Panc1 (cell line): Measurements from ENCODE around the gene EPB41L5. TPM values are rescaled to one million over a fixed set of nuclear protein-coding genes. Genes with fewer than 3 reads are reported as not detected.

Experiments
- ATAC-seq: fragments of 200-7000 bp; cut with Tn5 transposase; 2 replicates; pipeline ENCODE4 v1.9.1; 2020; ENCODE audit warnings: mild to moderate bottlenecking, moderate library complexity
- BruUV-seq: library from RNA; stranded (reverse); fragments of 400-500 nt; replicated peaks from 2 replicates; lab custom pipeline; 2021; lab: Mats Ljungman, UMichigan
- CTCF ChIA-PET: fragments of 300-600 bp; sonication (Branson Sonifier 250); formaldehyde crosslinking; loops from one replicate; lab custom pipeline; 2022; ENCODE audit warnings: antibody characterized with exemption; lab: Charles Lee
- POLR2A ChIA-PET: fragments of 300-600 bp; sonication (Branson Sonifier 250); formaldehyde crosslinking; loops from one replicate; lab custom pipeline; 2022; ENCODE audit warnings: antibody characterized with exemption; lab: Charles Lee
- DNase-seq: peaks from one replicate; pipeline ENCODE4 v3.0.0-alpha.2; 2010; ENCODE audit warnings: low read depth, low spot score
- H3K27ac ChIP-seq: 2 replicates; pipeline ENCODE4 v1.5.1; 2011; ENCODE audit warnings: mild to moderate bottlenecking, low read length, inconsistent platforms
- H3K27me3 ChIP-seq: fragments of 200-500 bp; sonication (Bioruptor generic); 2 replicates; pipeline ENCODE4 v1.6.0; 2014; ENCODE audit warnings: low read length, inconsistent platforms; ENCODE audit not compliant: control insufficient read depth, insufficient read depth
- H3K36me3 ChIP-seq: fragments of 200-500 bp; sonication (Bioruptor generic); 2 replicates; pipeline ENCODE4 v1.5.1; 2014; ENCODE audit warnings: inconsistent platforms, mild to moderate bottlenecking, low read length, moderate library complexity; ENCODE audit not compliant: control insufficient read depth, insufficient read depth
- H3K4me1 ChIP-seq: 2 replicates; pipeline ENCODE4 v1.5.1; 2011; ENCODE audit warnings: inconsistent platforms, mild to moderate bottlenecking, low read length, moderate library complexity; ENCODE audit not compliant: control insufficient read depth, insufficient read depth
- H3K4me3 ChIP-seq, 2 experiments: 2 replicates each; pipeline ENCODE4 v1.5.1; 2011 to 2012; ENCODE audit warnings: low read depth in 2 of 2, low read length in 2 of 2, mild to moderate bottlenecking in 2 of 2, inconsistent platforms in 1 of 2, moderate library complexity in 1 of 2
- H3K9me3 ChIP-seq: fragments of 200-500 bp; sonication (Bioruptor generic); 2 replicates; pipeline ENCODE4 v1.5.1; 2014; ENCODE audit warnings: low read depth, mild to moderate bottlenecking, inconsistent platforms, low read length, moderate library complexity; ENCODE audit not compliant: control insufficient read depth, insufficient read depth
- POLR2AphosphoS5 ChIP-seq: IDR thresholded peaks from 2 replicates; pipeline ENCODE4 v1.6.1; 2012; ENCODE audit warnings: mild to moderate bottlenecking, low read depth, low read length, moderate library complexity
- SIN3A ChIP-seq: IDR thresholded peaks from 2 replicates; pipeline ENCODE4 v1.6.1; 2012; ENCODE audit warnings: low read depth, mild to moderate bottlenecking, low read length, moderate library complexity, borderline replicate concordance; ENCODE audit not compliant: insufficient read depth
- TCF7L2 ChIP-seq: IDR thresholded peaks from 2 replicates; pipeline ENCODE4 v1.6.1; 2011; ENCODE audit warnings: mild to moderate bottlenecking, low read depth, low read length, inconsistent platforms
- in situ Hi-C: cut with HindIII; loops from 2 replicates; pipeline ENCODE4 v1.10.0; 2016; ENCODE audit warnings: low sequenced_read_pairs, low pct_unique_long_range_greater_than_20kb
- intact Hi-C: fragments of 100-400 bp; cut with micrococcal nuclease; formaldehyde crosslinking; loops from one replicate; pipeline ENCODE4 v1.10.0; 2022; ENCODE audit not compliant: unreplicated experiment
- total RNA-seq: library from RNA; stranded (reverse); gene quantifications from one replicate; pipeline ENCODE4 v1.2.1, GENCODE V29; 2021; ENCODE audit not compliant: unreplicated experiment
- TF ChIP-seq, protein P1 (sequence below): fragments of 450-650 bp; IDR thresholded peaks from 2 replicates; pipeline ENCODE4 v1.5.1; 2017; ENCODE audit warnings: mild to moderate bottlenecking
- TF ChIP-seq, protein P2 (sequence below), 2 experiments: IDR thresholded peaks; 2 replicates each; pipeline ENCODE4 v1.6.1; 2011 to 2012; ENCODE audit warnings: low read depth in 2 of 2, control low read depth in 1 of 2, low read length in 1 of 2, mild to moderate bottlenecking in 1 of 2, moderate library complexity in 1 of 2; ENCODE audit not compliant: insufficient read depth in 1 of 2

EPB41L5 gene
- total RNA-seq, 1 experiment from 2014 or later: 42.2 TPM

DNA sequence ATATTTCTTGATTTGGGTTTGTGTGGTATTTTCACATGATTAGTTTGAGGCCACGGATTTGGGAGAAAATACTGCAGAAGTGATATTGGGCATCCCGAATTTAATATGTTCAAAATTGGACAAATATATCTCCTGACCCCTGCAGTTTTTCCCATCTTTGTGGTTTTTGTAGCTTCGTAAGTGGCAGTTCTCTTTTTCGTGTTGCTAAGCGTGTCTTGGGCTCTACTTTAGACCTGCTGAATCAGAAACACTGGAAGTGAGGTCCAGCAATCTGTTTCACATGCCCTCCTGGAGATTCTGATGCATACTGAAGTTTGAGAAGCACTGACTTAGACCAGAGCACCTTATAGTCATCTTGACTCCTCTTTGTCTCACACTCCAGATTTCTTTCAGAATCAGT is 98.3 kb downstream of the EPB41L5 start:
- intact Hi-C loops: loop anchor here (5.0 kb wide), 1 partner anchor 61 kb away; no protein-coding TSS in a partner anchor
- Histone ChIP-seq H3K27ac (no peak overlapping the region), H3K36me3 (no peaks in the 10 kb centered on the region; the same call in 1 of the 2 replicates), H3K9me3 (no peaks in the 10 kb centered on the region), H3K4me3 (no peak overlapping the region), H3K27me3 (no peaks in the 10 kb centered on the region), H3K4me1 (peaks cover 8% of the 10 kb centered on the region)
- no TSS peak for BruUV-seq
- in situ Hi-C loops: no loop called here
- DNase-seq: no peak
- POLR2A ChIA-PET: no interaction called here
- no peak for ATAC-seq
- TF ChIP-seq, protein P1, sequence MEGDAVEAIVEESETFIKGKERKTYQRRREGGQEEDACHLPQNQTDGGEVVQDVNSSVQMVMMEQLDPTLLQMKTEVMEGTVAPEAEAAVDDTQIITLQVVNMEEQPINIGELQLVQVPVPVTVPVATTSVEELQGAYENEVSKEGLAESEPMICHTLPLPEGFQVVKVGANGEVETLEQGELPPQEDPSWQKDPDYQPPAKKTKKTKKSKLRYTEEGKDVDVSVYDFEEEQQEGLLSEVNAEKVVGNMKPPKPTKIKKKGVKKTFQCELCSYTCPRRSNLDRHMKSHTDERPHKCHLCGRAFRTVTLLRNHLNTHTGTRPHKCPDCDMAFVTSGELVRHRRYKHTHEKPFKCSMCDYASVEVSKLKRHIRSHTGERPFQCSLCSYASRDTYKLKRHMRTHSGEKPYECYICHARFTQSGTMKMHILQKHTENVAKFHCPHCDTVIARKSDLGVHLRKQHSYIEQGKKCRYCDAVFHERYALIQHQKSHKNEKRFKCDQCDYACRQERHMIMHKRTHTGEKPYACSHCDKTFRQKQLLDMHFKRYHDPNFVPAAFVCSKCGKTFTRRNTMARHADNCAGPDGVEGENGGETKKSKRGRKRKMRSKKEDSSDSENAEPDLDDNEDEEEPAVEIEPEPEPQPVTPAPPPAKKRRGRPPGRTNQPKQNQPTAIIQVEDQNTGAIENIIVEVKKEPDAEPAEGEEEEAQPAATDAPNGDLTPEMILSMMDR: no peak
- no peak for TF ChIP-seq TCF7L2
- no peak for TF ChIP-seq SIN3A
- TF ChIP-seq, protein P2, sequence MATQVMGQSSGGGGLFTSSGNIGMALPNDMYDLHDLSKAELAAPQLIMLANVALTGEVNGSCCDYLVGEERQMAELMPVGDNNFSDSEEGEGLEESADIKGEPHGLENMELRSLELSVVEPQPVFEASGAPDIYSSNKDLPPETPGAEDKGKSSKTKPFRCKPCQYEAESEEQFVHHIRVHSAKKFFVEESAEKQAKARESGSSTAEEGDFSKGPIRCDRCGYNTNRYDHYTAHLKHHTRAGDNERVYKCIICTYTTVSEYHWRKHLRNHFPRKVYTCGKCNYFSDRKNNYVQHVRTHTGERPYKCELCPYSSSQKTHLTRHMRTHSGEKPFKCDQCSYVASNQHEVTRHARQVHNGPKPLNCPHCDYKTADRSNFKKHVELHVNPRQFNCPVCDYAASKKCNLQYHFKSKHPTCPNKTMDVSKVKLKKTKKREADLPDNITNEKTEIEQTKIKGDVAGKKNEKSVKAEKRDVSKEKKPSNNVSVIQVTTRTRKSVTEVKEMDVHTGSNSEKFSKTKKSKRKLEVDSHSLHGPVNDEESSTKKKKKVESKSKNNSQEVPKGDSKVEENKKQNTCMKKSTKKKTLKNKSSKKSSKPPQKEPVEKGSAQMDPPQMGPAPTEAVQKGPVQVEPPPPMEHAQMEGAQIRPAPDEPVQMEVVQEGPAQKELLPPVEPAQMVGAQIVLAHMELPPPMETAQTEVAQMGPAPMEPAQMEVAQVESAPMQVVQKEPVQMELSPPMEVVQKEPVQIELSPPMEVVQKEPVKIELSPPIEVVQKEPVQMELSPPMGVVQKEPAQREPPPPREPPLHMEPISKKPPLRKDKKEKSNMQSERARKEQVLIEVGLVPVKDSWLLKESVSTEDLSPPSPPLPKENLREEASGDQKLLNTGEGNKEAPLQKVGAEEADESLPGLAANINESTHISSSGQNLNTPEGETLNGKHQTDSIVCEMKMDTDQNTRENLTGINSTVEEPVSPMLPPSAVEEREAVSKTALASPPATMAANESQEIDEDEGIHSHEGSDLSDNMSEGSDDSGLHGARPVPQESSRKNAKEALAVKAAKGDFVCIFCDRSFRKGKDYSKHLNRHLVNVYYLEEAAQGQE (IDR thresholded peaks at IDR 0.05; ENCODE audit: insufficient read depth in 1 of 2, low read depth in 2 of 2, low read length in 1 of 2): no peak
- TF ChIP-seq POLR2AphosphoS5: no peak
- CTCF ChIA-PET: no interaction called here

DNA sequence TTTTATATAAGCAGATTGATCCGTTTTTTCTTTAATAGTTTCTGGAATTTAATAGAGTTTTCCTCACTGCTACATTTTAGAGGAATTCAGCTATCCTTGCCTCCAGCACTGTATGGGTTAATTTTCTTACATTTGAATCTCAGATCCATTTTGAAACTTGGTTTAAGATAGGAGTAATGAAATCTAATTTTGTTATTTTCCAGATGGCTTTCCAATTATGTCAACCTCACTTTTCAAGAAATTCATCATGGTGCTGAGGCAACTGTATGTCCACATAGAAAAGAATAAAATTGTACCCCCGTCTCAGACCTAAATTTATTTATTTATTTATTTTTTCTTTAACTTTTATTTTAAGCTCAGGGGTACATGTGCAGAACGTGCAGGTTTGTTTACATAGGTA is 105.1 kb downstream of the EPB41L5 start:
- ChIA-PET CTCF (no interaction called here), POLR2A (no interaction called here)
- ATAC-seq (no peak), DNase-seq (no peak)
- no TSS peak for BruUV-seq
- TF ChIP-seq, protein P2 (IDR thresholded peaks at IDR 0.05; ENCODE audit: insufficient read depth in 1 of 2, low read depth in 2 of 2, low read length in 1 of 2): no peak
- intact Hi-C loops (no loop called here), in situ Hi-C loops (no loop called here)
- Histone ChIP-seq H3K4me1 (no peaks in the 10 kb centered on the region), H3K27ac (no peak overlapping the region), H3K9me3 (no peaks in the 10 kb centered on the region), H3K4me3 (no peak overlapping the region), H3K27me3 (no peaks in the 10 kb centered on the region), H3K36me3 (no peaks in the 10 kb centered on the region)
